HEK293T (cell line): ENCODE results near the gene PYCR2.

ENCODE experiments used
- CTCF ChIA-PET: fragments of 350-600 bp; formaldehyde crosslinking; extraction: SDS; loops from one replicate; lab custom pipeline; 2021; ENCODE audit warnings: antibody characterized with exemption, inconsistent platforms; lab: Yijun Ruan, JAX
- POLR2A ChIA-PET: fragments of 350-600 bp; formaldehyde crosslinking; extraction: SDS; loops from one replicate; lab custom pipeline; 2020; ENCODE audit warnings: antibody characterized with exemption, inconsistent platforms; lab: Yijun Ruan, JAX
- DNase-seq: peaks from one replicate; pipeline ENCODE4 v3.0.0; 2012; ENCODE audit warnings: mixed read lengths; ENCODE audit errors: extremely low spot score
- ARNT ChIP-seq: fragments of 450-650 bp; IDR thresholded peaks from 2 replicates; pipeline ENCODE4 v1.6.1; 2017; ENCODE audit warnings: mild to moderate bottlenecking
- BHLHE40 ChIP-seq: fragments of 450-650 bp; IDR thresholded peaks from 2 replicates; pipeline ENCODE4 v1.6.1; 2016; ENCODE audit warnings: mild to moderate bottlenecking, moderate library complexity, borderline replicate concordance
- CTBP1 ChIP-seq: fragments of 450-650 bp; IDR thresholded peaks from 2 replicates; pipeline ENCODE4 v1.6.1; 2016; ENCODE audit warnings: borderline replicate concordance
- ELF4 ChIP-seq: fragments of 450-650 bp; IDR thresholded peaks from 2 replicates; pipeline ENCODE4 v1.6.1; 2017; ENCODE audit warnings: antibody characterized with exemption
- FOXA1 ChIP-seq: fragments of 450-650 bp; IDR thresholded peaks from 2 replicates; pipeline ENCODE4 v1.6.1; 2016; ENCODE audit warnings: mild to moderate bottlenecking
- FOXK2 ChIP-seq: fragments of 450-650 bp; IDR thresholded peaks from 2 replicates; pipeline ENCODE4 v1.6.1; 2016; ENCODE audit warnings: mild to moderate bottlenecking
- FOXM1 ChIP-seq: fragments of 450-650 bp; IDR thresholded peaks from 2 replicates; pipeline ENCODE4 v1.6.1; 2017; ENCODE audit warnings: mild to moderate bottlenecking, borderline replicate concordance
- HDGF ChIP-seq: fragments of 450-650 bp; IDR thresholded peaks from 2 replicates; pipeline ENCODE4 v1.6.1; 2017; ENCODE audit warnings: antibody characterized with exemption, borderline replicate concordance
- L3MBTL2 ChIP-seq: fragments of 450-650 bp; conservative IDR thresholded peaks from 2 replicates; pipeline ENCODE4 v1.6.1; 2016; ENCODE audit warnings: mild to moderate bottlenecking
- LEF1 ChIP-seq: fragments of 450-650 bp; IDR thresholded peaks from 2 replicates; pipeline ENCODE4 v1.6.1; 2017; ENCODE audit warnings: mild to moderate bottlenecking, borderline replicate concordance
- NFRKB ChIP-seq: fragments of 450-650 bp; IDR thresholded peaks from 2 replicates; pipeline ENCODE4 v1.6.1; 2016; ENCODE audit warnings: mild to moderate bottlenecking, moderate library complexity
- SP1 ChIP-seq: fragments of 450-650 bp; IDR thresholded peaks from 2 replicates; pipeline ENCODE4 v1.6.1; 2017
- SUZ12 ChIP-seq: fragments of 450-650 bp; IDR thresholded peaks from 2 replicates; pipeline ENCODE4 v1.6.1; 2016; ENCODE audit warnings: mild to moderate bottlenecking
- TARDBP ChIP-seq: fragments of 450-650 bp; IDR thresholded peaks from 2 replicates; pipeline ENCODE4 v1.6.1; 2016
- ZNF384 ChIP-seq: fragments of 450-650 bp; IDR thresholded peaks from 2 replicates; pipeline ENCODE4 v1.6.1; 2016
- TF ChIP-seq, protein P1 (sequence below): fragments of 450-650 bp; IDR thresholded peaks from 2 replicates; pipeline ENCODE4 v1.6.1; 2016

The PYCR2 gene

GRCh38 chr1:225906467-225906866, 17.6 kb downstream of the PYCR2 start:
- POLR2A ChIA-PET: interaction anchor here (1.1 to 2.7 kb wide), 4 partner anchors 18 to 26 kb away, joined by 3 to 16 read pairs (median 4); partner anchors contain the start of genes PYCR2 and TMEM63A
- CTCF ChIA-PET: no interaction called here
- DNase-seq: no peak
- TF ChIP-seq NFRKB (no peak), ELF4 (no peak), ZNF384 (no peak), LEF1 (no peak), L3MBTL2 (no peak), FOXA1 (no peak), TARDBP (no peak), SUZ12 (no peak), BHLHE40 (no peak), CTBP1 (no peak), FOXM1 (no peak), HDGF (no peak)
- TF ChIP-seq, protein P1, sequence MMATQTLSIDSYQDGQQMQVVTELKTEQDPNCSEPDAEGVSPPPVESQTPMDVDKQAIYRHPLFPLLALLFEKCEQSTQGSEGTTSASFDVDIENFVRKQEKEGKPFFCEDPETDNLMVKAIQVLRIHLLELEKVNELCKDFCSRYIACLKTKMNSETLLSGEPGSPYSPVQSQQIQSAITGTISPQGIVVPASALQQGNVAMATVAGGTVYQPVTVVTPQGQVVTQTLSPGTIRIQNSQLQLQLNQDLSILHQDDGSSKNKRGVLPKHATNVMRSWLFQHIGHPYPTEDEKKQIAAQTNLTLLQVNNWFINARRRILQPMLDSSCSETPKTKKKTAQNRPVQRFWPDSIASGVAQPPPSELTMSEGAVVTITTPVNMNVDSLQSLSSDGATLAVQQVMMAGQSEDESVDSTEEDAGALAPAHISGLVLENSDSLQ: no peak

DNA sequence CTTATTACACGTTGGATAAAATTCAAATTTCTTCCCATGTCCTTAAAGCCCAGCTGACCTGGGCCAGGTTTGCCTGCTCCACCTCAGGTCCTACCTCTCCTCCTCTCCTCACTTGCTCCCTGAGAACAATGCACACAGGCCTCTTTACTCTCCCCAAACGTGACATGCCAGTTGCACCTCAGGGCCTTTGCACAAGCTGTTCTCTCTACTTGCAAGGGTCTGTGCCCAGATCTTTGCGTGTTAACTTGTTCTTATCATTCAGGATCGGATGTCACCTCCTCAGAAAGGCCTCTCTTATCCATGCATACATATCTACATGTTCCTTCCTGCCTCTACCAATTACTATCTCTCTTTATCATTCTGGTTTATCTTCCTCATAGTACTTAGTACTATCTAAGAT, 20.4 kb downstream of the PYCR2 start:
- CTCF ChIA-PET: no interaction called here
- POLR2A ChIA-PET: interaction anchor here (3.6 kb wide), 1 partner anchor 22 kb away, joined by 11 read pairs; the partner anchor contains the start of gene TMEM63A
- no peak for DNase-seq
- TF ChIP-seq SP1: no peak
- no peak for TF ChIP-seq SUZ12
- TF ChIP-seq ELF4: no peak
- TF ChIP-seq ARNT: no peak
- no peak for TF ChIP-seq L3MBTL2
- TF ChIP-seq NFRKB: no peak
- TF ChIP-seq FOXM1: no peak
- TF ChIP-seq, protein P1: no peak

GRCh38 chr1:225899044-225899925, 24.8 kb downstream of the PYCR2 start:
- CTCF ChIA-PET: interaction anchor here (0.6 kb wide), 1 partner anchor 232 kb away, joined by 4 read pairs; no protein-coding TSS in a partner anchor
- POLR2A ChIA-PET: interaction anchor here (0.7 to 2.8 kb wide), 2 partner anchors 17 to 35 kb away, joined by 3 to 16 read pairs; partner anchors contain the start of gene TMEM63A
- DNase-seq: no peak
- TF ChIP-seq LEF1 (no peak), L3MBTL2 (no peak), ELF4 (no peak), FOXA1 (no peak), FOXK2 (no peak), BHLHE40 (no peak), ARNT (no peak), TARDBP (no peak), ZNF384 (no peak), HDGF (no peak), NFRKB (no peak), FOXM1 (no peak), SUZ12 (no peak), SP1 (no peak), CTBP1 (no peak)
- TF ChIP-seq, protein P1: no peak

DNA sequence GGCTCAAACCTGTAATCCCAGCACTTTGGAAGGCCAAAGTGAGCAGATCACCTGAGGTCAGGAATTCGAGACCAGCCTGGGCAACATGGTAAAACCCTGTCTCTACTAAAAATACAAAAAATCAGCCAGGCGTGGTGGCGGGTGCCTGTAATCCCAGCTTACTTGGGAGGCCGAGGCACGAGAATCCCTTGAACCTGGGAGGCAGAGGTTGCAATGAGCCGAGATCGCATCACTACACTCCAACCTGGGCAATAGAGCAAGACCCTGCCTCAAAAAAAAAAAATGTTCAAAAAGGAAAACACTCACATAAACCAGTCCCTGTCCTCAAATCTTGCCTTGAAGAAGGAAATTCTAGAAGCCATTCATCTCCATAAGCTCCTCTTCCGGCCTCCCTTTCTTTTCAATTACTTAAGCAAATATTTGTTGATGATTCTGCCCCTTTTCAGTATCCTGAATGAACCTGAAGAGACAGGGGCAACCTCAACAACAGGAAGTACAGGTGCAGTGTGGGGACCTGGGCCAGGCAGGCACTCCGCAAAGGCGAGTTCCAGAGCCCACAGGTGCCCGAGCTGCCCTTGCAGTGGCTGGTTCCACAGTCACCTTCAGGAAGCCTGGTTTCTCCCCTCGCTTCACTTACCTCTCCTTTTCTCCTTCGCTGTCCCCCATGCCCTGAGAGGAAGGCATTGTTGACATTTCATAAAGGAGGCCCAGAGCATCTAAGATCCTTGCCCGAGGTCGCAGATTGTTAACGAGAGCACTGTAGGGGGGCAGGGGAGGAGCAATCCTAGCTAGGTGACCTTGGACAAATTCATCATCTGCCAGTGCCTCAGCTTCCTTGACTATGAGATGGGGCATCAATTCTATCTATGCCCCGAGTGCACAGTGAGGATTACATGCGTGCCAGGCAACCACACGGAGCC, 26.2 kb downstream of the PYCR2 start:
- CTCF ChIA-PET: interaction anchor here (0.9 kb wide), 1 partner anchor 423 kb away, joined by 3 read pairs; no protein-coding TSS in a partner anchor
- POLR2A ChIA-PET: interaction anchor here (0.6 to 2.8 kb wide), 6 partner anchors 8 to 59 kb away, joined by 3 to 16 read pairs (median 3); partner anchors contain the start of genes LEFTY1 and TMEM63A
- TF ChIP-seq L3MBTL2 (no peak), NFRKB (no peak), ELF4 (no peak), SUZ12 (no peak), CTBP1 (no peak)
- DNase-seq: no peak

DNA sequence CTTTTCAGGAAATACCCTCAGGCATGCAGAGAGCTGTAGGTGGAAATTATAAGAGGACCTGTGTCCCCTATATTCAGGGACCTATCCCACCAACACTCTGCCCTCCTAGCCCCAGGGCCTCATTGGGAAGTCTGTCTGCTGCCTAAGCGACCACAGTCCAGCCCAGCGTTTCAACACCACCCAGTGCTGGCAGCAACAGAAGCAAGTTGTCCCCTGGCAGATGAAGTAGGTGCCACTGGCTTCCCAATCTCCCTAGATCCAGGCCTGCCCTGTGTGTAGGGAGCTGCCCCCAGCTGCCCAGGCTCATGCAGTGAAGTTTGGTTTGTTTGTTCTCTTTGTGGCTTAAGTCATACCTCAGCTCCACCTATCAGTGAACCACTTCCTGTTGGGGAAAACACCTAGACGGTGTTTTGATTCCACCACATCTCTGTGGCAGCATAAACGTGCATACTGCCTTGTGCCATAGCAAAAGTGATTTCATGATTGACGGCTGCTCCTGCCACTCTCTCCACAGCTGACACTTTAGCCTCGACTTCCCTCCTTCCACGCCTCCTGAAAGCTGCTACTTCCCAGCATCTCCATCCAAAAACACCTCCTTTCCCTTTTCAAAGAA, 27.0 kb downstream of the PYCR2 start:
- no peak for TF ChIP-seq ELF4
- no peak for TF ChIP-seq L3MBTL2
- TF ChIP-seq TARDBP: no peak
- ChIA-PET CTCF (interaction anchor here (0.9 kb wide), 1 partner anchor 423 kb away, joined by 3 read pairs; no protein-coding TSS in a partner anchor), POLR2A (interaction anchor here (0.9 to 2.8 kb wide), 5 partner anchors 8 to 60 kb away, joined by 3 to 16 read pairs (median 3); partner anchors contain the start of genes LEFTY1 and TMEM63A)
- no peak for DNase-seq
